HEK293 (cell line): ENCODE measurements around the gene FCRL1.

ENCODE experiments used
- CTCF ChIA-PET: fragments of 350-600 bp; formaldehyde crosslinking; extraction: SDS; loops from one replicate; lab custom pipeline; 2021; ENCODE audit warnings: antibody characterized with exemption; lab: Yijun Ruan, JAX
- POLR2A ChIA-PET: fragments of 300-600 bp; formaldehyde crosslinking; extraction: SDS; loops from one replicate; lab custom pipeline; 2020; ENCODE audit warnings: antibody characterized with exemption, inconsistent platforms; lab: Yijun Ruan, JAX
- H3K27ac ChIP-seq: fragments of 200-500 bp; sonication (Bioruptor generic); 2 replicates; pipeline ENCODE4 v1.5.1; 2014; ENCODE audit warnings: low read depth, low read length, control low read depth, inconsistent platforms; ENCODE audit errors: extremely low read depth
- H3K36me3 ChIP-seq, 2 experiments: fragments of 200-500 bp in 1 of 2; sonication (Bioruptor generic) in 1 of 2; 1 replicate in 1 of 2; 2 replicates in 1 of 2; pipeline ENCODE4 v1.5.1; 2014 to 2017; ENCODE audit warnings: inconsistent platforms in 2 of 2, low read length in 2 of 2; ENCODE audit not compliant: control insufficient read depth in 2 of 2, insufficient read depth in 1 of 2
- H3K4me1 ChIP-seq: fragments of 200-500 bp; sonication (Bioruptor generic); 2 replicates; pipeline ENCODE4 v1.5.1; 2014; ENCODE audit warnings: mild to moderate bottlenecking, low read length, inconsistent platforms; ENCODE audit not compliant: control insufficient read depth, insufficient read depth
- H3K4me3 ChIP-seq: 2 replicates; pipeline ENCODE4 v1.5.1; 2011; ENCODE audit warnings: low read depth, mild to moderate bottlenecking, control low read depth, low read length, moderate library complexity
- H3K9me3 ChIP-seq: fragments of 200-500 bp; sonication (Bioruptor generic); 2 replicates; pipeline ENCODE4 v1.5.1; 2014; ENCODE audit warnings: low read depth, low read length, inconsistent platforms; ENCODE audit not compliant: control insufficient read depth, insufficient read depth
- HOXD13 ChIP-seq: sonication (generic); formaldehyde crosslinking; IDR thresholded peaks from 2 replicates; pipeline ENCODE4 v1.8.0; 2022; ENCODE audit warnings: missing genetic modification reagents, borderline replicate concordance
- KLF16 ChIP-seq: fragments of 450-650 bp; formaldehyde crosslinking; IDR thresholded peaks from 2 replicates; pipeline ENCODE4 v1.5.1; 2017; ENCODE audit warnings: missing biosample characterization, missing genetic modification characterization
- SALL2 ChIP-seq: fragments of 450-650 bp; formaldehyde crosslinking; IDR thresholded peaks from 2 replicates; pipeline ENCODE4 v1.5.0; 2017; ENCODE audit warnings: missing biosample characterization, mild to moderate bottlenecking, missing genetic modification characterization, borderline replicate concordance
- WT1 ChIP-seq: fragments of 450-650 bp; formaldehyde crosslinking; IDR thresholded peaks from 2 replicates; pipeline ENCODE4 v1.5.1; 2016; ENCODE audit warnings: missing biosample characterization, missing genetic modification characterization
- ZNF138 ChIP-seq: fragments of 450-650 bp; formaldehyde crosslinking; IDR thresholded peaks from 2 replicates; pipeline ENCODE4 v1.5.1; 2016; ENCODE audit warnings: missing biosample characterization, missing genetic modification characterization, borderline replicate concordance
- ZNF140 ChIP-seq: fragments of 450-650 bp; formaldehyde crosslinking; IDR thresholded peaks from 2 replicates; pipeline ENCODE4 v1.5.1; 2016; ENCODE audit warnings: missing biosample characterization, missing genetic modification characterization
- ZNF169 ChIP-seq: fragments of 450-650 bp; formaldehyde crosslinking; IDR thresholded peaks from 2 replicates; pipeline ENCODE4 v1.5.1; 2016; ENCODE audit warnings: missing biosample characterization, missing genetic modification characterization
- ZNF221 ChIP-seq: fragments of 450-650 bp; formaldehyde crosslinking; IDR thresholded peaks from 2 replicates; pipeline ENCODE4 v1.5.1; 2017; ENCODE audit warnings: missing biosample characterization, missing genetic modification characterization, borderline replicate concordance
- ZNF394 ChIP-seq: fragments of 450-650 bp; formaldehyde crosslinking; IDR thresholded peaks from 2 replicates; pipeline ENCODE4 v1.5.1; 2016; ENCODE audit warnings: missing biosample characterization, missing genetic modification characterization, mild to moderate bottlenecking, moderate library complexity, borderline replicate concordance
- ZNF596 ChIP-seq: fragments of 450-650 bp; IDR thresholded peaks from 2 replicates; pipeline ENCODE4 v1.5.0; 2018; ENCODE audit warnings: missing biosample characterization, mild to moderate bottlenecking, missing genetic modification characterization, moderate library complexity
- ZNF704 ChIP-seq: fragments of 450-650 bp; formaldehyde crosslinking; IDR thresholded peaks from 2 replicates; pipeline ENCODE4 v1.5.1; 2016; ENCODE audit warnings: missing biosample characterization, missing genetic modification characterization
- ZNF707 ChIP-seq: fragments of 450-650 bp; formaldehyde crosslinking; IDR thresholded peaks from 2 replicates; pipeline ENCODE4 v1.5.1; 2016; ENCODE audit warnings: missing biosample characterization, missing genetic modification characterization
- ZNF830 ChIP-seq: fragments of 450-650 bp; IDR thresholded peaks from 2 replicates; pipeline ENCODE4 v1.5.0; 2018; ENCODE audit warnings: missing biosample characterization, missing genetic modification characterization, low read depth, mild to moderate bottlenecking, moderate library complexity
- ZNF843 ChIP-seq: fragments of 450-650 bp; formaldehyde crosslinking; IDR thresholded peaks from 2 replicates; pipeline ENCODE4 v1.5.1; 2016; ENCODE audit warnings: missing biosample characterization, missing genetic modification characterization
- TF ChIP-seq, protein P1 (sequence below): sonication (generic); formaldehyde crosslinking; IDR thresholded peaks from 2 replicates; pipeline ENCODE4 v1.8.1; 2022; ENCODE audit warnings: mild to moderate bottlenecking, moderate library complexity, missing genetic modification reagents
- TF ChIP-seq, protein P2 (sequence below): fragments of 450-650 bp; formaldehyde crosslinking; IDR thresholded peaks from 2 replicates; pipeline ENCODE4 v1.5.1; 2016; ENCODE audit warnings: missing biosample characterization, missing genetic modification characterization, low read depth
- TF ChIP-seq, protein P3 (sequence below): fragments of 450-650 bp; formaldehyde crosslinking; IDR thresholded peaks from 2 replicates; pipeline ENCODE4 v1.5.1; 2017; ENCODE audit warnings: missing biosample characterization, missing genetic modification characterization

Gene FCRL1

DNA sequence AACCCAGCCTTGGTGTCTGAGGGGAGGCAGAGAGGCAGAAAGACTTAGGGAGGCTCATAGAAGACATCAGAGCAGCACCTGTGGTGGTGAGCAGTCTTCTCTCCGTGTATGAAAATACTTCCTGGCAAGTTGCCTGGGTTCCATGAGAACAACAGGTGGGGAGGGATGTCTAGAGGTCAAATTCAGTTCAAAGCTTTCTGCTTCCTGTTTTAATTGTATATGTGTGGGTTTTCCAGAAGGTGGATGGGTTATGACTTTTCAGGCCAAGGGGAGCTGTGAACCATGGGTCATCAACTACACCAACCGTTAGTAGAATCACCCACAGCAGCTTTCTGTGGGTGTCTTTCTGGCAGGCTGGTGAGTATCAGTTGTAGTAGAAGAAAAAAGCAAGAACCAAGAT is 38.9 kb downstream of the FCRL1 start:
- no peak for TF ChIP-seq ZNF138 (tag by site-specific recombination)
- TF ChIP-seq ZNF830 (tag by site-specific recombination) = no peak
- no peak for TF ChIP-seq HOXD13 (CRISPR knock-in tag)
- TF ChIP-seq, protein P1, sequence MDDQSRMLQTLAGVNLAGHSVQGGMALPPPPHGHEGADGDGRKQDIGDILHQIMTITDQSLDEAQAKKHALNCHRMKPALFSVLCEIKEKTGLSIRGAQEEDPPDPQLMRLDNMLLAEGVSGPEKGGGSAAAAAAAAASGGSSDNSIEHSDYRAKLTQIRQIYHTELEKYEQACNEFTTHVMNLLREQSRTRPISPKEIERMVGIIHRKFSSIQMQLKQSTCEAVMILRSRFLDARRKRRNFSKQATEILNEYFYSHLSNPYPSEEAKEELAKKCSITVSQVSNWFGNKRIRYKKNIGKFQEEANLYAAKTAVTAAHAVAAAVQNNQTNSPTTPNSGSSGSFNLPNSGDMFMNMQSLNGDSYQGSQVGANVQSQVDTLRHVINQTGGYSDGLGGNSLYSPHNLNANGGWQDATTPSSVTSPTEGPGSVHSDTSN (CRISPR knock-in tag) = no peak
- no peak for TF ChIP-seq KLF16 (tag by site-specific recombination)
- TF ChIP-seq, protein P2, sequence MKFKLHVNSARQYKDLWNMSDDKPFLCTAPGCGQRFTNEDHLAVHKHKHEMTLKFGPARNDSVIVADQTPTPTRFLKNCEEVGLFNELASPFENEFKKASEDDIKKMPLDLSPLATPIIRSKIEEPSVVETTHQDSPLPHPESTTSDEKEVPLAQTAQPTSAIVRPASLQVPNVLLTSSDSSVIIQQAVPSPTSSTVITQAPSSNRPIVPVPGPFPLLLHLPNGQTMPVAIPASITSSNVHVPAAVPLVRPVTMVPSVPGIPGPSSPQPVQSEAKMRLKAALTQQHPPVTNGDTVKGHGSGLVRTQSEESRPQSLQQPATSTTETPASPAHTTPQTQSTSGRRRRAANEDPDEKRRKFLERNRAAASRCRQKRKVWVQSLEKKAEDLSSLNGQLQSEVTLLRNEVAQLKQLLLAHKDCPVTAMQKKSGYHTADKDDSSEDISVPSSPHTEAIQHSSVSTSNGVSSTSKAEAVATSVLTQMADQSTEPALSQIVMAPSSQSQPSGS (tag by site-specific recombination) = no peak
- TF ChIP-seq, all 188 proteins: peak for 0
- Histone ChIP-seq H3K9me3 (no peaks in the 10 kb centered on the region), H3K4me3 (no peak overlapping the region), H3K36me3 (no peaks in the 10 kb centered on the region), H3K4me1 (no peaks in the 10 kb centered on the region), H3K27ac (no peak overlapping the region)
- CTCF ChIA-PET = interaction anchor here (0.6 kb wide), 1 partner anchor 43 kb away, joined by 3 read pairs; no protein-coding TSS in a partner anchor
- POLR2A ChIA-PET = no interaction called here

GRCh38 chr1:157776971-157777391 is 42.9 kb downstream of the FCRL1 start, which contains the start of gene FCRL2:
FCRL2 (minus strand) TSS chr1:157777132; CDS start chr1:157777073, 59 bp downstream.
- Histone ChIP-seq H3K4me3 (no peak within 1 kb of the TSS), H3K9me3 (no peaks in the 10 kb centered on the region), H3K36me3 (no peaks in the 10 kb centered on the region), H3K4me1 (no peaks in the 10 kb centered on the region), H3K27ac (no peak within 1 kb of the TSS)
- ChIA-PET CTCF (interaction anchor here (1.0 to 1.1 kb wide), 2 partner anchors 20 to 86 kb away, joined by 3 read pairs; no protein-coding TSS in a partner anchor), POLR2A (no interaction called here)
- TF ChIP-seq SALL2 (tag by site-specific recombination) = no peak
- TF ChIP-seq ZNF221 (tag by site-specific recombination) = no peak

DNA sequence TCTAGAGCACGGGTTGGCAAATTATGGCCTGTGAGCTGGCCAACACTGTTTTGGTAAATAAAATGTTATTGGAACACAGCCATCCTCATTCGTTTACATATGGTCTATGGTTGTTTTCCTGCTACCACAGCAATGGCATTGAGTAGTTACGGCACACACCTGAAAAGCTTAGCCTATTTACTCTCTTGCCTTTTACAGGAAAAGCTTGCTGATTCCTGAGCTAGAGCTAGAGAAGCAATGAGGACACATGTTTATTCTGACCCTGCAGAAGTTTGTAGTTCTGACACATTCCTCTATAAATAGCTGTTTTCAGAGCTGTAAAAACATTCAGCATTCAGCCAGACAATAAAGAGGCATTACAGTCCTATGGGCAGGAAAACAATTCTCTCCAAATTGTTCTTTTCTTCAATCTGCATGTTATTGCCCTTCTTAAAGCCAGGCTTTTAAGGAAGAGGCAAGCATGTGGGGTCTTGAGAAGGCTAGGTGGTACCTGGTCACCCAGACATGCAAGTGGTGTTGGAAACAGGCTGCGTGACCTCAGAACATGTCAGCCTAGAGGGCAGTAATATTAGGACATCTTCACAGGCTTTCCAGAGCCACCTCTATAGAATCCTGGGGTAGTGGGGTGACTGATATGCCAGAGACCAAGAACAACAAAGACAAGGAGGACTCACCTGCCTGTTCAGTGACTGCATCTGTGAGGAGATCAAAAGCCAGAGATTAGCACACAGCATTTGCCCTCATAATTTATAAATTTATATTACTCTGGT is 44.6 kb downstream of the FCRL1 start:
- TF ChIP-seq KLF16 (tag by site-specific recombination) = no peak
- no peak for TF ChIP-seq ZNF843
- TF ChIP-seq ZNF221 (tag by site-specific recombination) = no peak
- no peak for TF ChIP-seq ZNF704
- no peak for TF ChIP-seq ZNF169 (tag by site-specific recombination)
- TF ChIP-seq ZNF707 (tag by site-specific recombination) = no peak
- TF ChIP-seq ZNF140 (tag by site-specific recombination) = no peak
- no peak for TF ChIP-seq ZNF596
- no peak for TF ChIP-seq WT1 (tag by site-specific recombination)
- no peak for TF ChIP-seq ZNF394 (tag by site-specific recombination)
- TF ChIP-seq, protein P3, sequence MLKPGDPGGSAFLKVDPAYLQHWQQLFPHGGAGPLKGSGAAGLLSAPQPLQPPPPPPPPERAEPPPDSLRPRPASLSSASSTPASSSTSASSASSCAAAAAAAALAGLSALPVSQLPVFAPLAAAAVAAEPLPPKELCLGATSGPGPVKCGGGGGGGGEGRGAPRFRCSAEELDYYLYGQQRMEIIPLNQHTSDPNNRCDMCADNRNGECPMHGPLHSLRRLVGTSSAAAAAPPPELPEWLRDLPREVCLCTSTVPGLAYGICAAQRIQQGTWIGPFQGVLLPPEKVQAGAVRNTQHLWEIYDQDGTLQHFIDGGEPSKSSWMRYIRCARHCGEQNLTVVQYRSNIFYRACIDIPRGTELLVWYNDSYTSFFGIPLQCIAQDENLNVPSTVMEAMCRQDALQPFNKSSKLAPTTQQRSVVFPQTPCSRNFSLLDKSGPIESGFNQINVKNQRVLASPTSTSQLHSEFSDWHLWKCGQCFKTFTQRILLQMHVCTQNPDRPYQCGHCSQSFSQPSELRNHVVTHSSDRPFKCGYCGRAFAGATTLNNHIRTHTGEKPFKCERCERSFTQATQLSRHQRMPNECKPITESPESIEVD (tag by site-specific recombination) = no peak
- no peaks in the 10 kb centered on the region for H3K4me1 ChIP-seq
- no peaks in the 10 kb centered on the region for H3K36me3 ChIP-seq
- POLR2A ChIA-PET = no interaction called here
- no peak overlapping the region for H3K27ac ChIP-seq
- CTCF ChIA-PET = no interaction called here
- no peak overlapping the region for H3K4me3 ChIP-seq
- H3K9me3 ChIP-seq = no peaks in the 10 kb centered on the region
